T-helper 17 cell (primary cell): ENCODE measurements around the gene ACTL8. TPM values are rescaled to one million over a fixed set of nuclear protein-coding genes. Genes with fewer than 3 reads are reported as not detected.

Experiments
- ATAC-seq: fragments of 150-1000 bp; cut with Tn5 transposase; 2 replicates; pipeline ENCODE4 v1.10.0; 2021; ENCODE audit warnings: mild to moderate bottlenecking, moderate library complexity
- DNase-seq, 3 donors: peaks; one replicate each; pipeline versions ENCODE4 v3.0.0 to v3.0.0-alpha.2; 2020 to 2021
- H3K9me3 ChIP-seq: one replicate; pipeline ENCODE4 v1.7.0; 2013; ENCODE audit warnings: low read length, mild to moderate bottlenecking; ENCODE audit not compliant: control insufficient read depth, poor library complexity, severe bottlenecking
- H3K27ac Mint-ChIP-seq: one replicate; pipeline ENCODE4 v1.8.0; 2022; ENCODE audit warnings: mild to moderate bottlenecking, moderate library complexity, mixed read lengths
- H3K27me3 Mint-ChIP-seq: one replicate; pipeline ENCODE4 v1.8.0; 2022; ENCODE audit warnings: mixed read lengths
- H3K36me3 Mint-ChIP-seq: one replicate; pipeline ENCODE4 v1.8.0; 2022; ENCODE audit warnings: low read depth, mixed read lengths
- H3K4me1 Mint-ChIP-seq: one replicate; pipeline ENCODE4 v1.8.0; 2022; ENCODE audit warnings: mild to moderate bottlenecking, mixed read lengths
- H3K4me3 Mint-ChIP-seq: one replicate; pipeline ENCODE4 v1.8.0; 2022; ENCODE audit warnings: mild to moderate bottlenecking, moderate library complexity, mixed read lengths
- total RNA-seq, 4 donors: library from RNA in 2 of 4; stranded (reverse) in 2 of 4; gene quantifications; one replicate each; pipeline ENCODE4 v1.2.3 and lab custom pipeline; 2022 to 2026

The ACTL8 gene
- total RNA-seq, 2 donors from 2014 or later: not detected

GRCh38 chr1:17853241-17853935, 98.3 kb downstream of the ACTL8 start:
- ATAC-seq: no peak
- H3K27ac Mint-ChIP-seq: no peak overlapping the region
- no peaks in the 10 kb centered on the region for H3K36me3 Mint-ChIP-seq
- H3K27me3 Mint-ChIP-seq: peaks cover 12% of the 10 kb centered on the region
- H3K4me1 Mint-ChIP-seq: no peaks in the 10 kb centered on the region
- no peaks in the 10 kb centered on the region for H3K9me3 ChIP-seq
- no peak overlapping the region for H3K4me3 Mint-ChIP-seq
- DNase-seq: no peak

DNA sequence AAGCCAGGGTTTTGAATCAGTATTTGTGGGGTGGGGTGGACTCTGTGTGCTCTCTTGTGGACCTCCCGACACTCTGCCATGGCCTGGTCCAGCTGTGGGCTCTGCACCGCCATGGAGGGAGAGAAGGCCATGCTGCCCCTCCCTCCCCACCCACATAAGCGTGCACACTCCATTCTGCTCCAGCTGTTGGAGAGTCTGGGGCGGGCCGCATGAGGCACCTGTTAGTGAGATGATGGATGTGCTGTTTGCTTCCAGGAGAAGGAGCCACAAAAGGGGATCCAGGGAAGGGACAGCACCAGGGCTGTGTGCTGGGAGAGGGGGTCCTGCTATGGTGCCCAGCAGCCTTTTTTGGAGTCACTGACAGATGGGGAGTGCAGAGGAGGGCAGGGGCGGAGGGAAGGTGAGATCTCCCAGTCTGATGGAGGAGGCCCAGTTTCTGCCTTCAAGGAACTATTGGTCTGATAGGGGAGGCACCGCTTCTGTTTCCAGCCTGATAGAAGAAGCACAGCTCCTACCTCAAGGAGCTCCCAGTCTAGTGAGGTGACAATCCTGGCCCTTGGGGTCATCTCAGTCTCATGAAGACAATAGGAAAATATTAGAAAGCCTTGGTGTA, 101.5 kb downstream of the ACTL8 start:
- no peak for ATAC-seq

DNA sequence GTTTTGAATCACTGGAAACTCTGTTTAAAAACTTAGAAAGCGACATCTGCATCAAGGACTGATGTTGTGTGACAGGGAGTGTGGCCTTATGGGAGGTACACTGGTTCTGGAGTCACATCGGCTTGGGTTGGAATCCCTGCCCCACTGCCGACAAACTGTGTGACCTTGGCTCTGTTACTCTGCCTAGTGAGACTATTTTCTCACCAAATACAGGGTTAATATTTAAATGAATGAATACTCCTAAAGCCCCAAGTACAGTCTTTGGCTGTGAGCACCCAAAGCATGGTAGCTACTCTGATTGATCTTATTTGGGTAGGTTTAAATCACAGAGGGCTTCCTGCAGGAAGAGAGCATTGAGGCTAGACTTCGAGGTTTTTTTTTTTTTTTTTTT, 102.0 kb downstream of the ACTL8 start:
- Mint-ChIP-seq H3K27me3 (peaks cover 14% of the 10 kb centered on the region), H3K4me1 (no peaks in the 10 kb centered on the region), H3K4me3 (no peak overlapping the region), H3K36me3 (no peaks in the 10 kb centered on the region), H3K27ac (no peak overlapping the region)
- DNase-seq: no peak
- no peak for ATAC-seq
- H3K9me3 ChIP-seq: no peaks in the 10 kb centered on the region

More for the DNA sequence above, 101.5 kb downstream of the ACTL8 start:
- no peaks in the 10 kb centered on the region for H3K9me3 ChIP-seq
- Mint-ChIP-seq H3K27ac (no peak overlapping the region), H3K4me3 (no peak overlapping the region), H3K27me3 (peaks cover 14% of the 10 kb centered on the region), H3K4me1 (no peaks in the 10 kb centered on the region), H3K36me3 (no peaks in the 10 kb centered on the region)
- DNase-seq: no peak

GRCh38 chr1:17857996-17858395, 102.9 kb downstream of the ACTL8 start:
- H3K4me3 Mint-ChIP-seq: no peak overlapping the region
- no peaks in the 10 kb centered on the region for H3K9me3 ChIP-seq
- H3K27me3 Mint-ChIP-seq: peaks cover 14% of the 10 kb centered on the region
- no peak overlapping the region for H3K27ac Mint-ChIP-seq
- DNase-seq: no peak
- no peaks in the 10 kb centered on the region for H3K36me3 Mint-ChIP-seq
- H3K4me1 Mint-ChIP-seq: no peaks in the 10 kb centered on the region
- no peak for ATAC-seq

DNA sequence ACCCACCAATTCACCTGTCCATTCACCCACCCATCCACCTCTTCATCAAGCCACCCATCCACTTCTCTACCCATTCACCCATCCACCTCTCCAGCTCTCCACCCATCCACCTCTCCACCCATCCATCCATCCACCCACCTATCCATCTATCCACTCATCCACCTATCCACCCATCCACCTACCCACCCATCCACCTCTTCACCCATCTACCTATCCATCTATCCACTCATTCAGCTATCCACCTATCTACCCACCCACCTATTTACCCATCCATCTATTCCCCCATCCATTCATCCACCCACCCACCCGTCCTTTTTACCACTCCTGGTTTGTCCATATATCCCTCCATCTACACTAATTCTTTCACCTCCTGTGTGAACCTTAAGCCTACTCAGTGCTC, 105.7 kb downstream of the ACTL8 start:
- DNase-seq (no peak), ATAC-seq (no peak)
- H3K4me1 Mint-ChIP-seq: no peaks in the 10 kb centered on the region
- H3K9me3 ChIP-seq: no peaks in the 10 kb centered on the region
- H3K4me3 Mint-ChIP-seq: no peak overlapping the region
- peaks cover 8% of the 10 kb centered on the region for H3K27me3 Mint-ChIP-seq
- no peaks in the 10 kb centered on the region for H3K36me3 Mint-ChIP-seq
- no peak overlapping the region for H3K27ac Mint-ChIP-seq

DNA sequence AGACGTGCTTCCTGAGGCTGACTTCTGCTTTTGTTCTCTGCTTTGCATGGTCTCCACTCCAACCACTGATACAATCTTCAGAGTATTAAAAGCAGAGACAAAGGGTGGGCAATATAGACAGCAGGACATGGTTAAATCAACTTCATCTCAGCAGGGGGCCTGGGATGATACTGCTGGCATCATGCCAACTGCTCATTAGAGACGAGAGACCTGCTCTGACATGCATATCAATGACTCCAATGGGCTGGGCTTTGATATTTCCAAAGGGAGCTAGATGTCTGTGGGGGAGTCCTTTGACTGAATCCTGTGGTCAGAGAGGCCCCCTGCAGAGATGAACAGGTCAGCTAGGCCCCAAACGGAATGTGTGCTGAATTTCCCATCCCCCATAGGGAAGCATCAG, 106.6 kb downstream of the ACTL8 start:
- Mint-ChIP-seq H3K27me3 (peaks cover 10% of the 10 kb centered on the region), H3K4me3 (no peak overlapping the region), H3K4me1 (no peaks in the 10 kb centered on the region), H3K27ac (no peak overlapping the region), H3K36me3 (no peaks in the 10 kb centered on the region)
- ATAC-seq (no peak), DNase-seq (no peak)
- H3K9me3 ChIP-seq: no peaks in the 10 kb centered on the region

DNA sequence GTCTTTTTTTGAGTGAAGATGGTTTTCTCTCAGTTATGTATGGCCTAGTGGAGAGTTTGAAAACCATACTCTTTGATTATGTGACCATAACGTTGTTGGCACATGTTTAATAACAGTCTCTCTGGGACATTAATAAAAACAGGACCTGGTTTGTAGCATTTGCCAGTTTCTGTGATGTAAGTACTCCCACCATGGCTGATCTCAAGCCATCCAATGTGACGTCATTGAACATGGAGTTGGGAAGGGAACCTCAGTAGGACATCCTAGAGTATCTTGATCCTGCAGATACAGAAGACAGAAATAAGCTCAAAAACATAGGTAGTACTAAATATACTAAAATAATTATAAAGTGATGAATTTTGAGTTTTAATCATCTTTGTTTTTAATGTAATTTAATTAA, 107.0 kb downstream of the ACTL8 start:
- no peak for DNase-seq
- Mint-ChIP-seq H3K27me3 (peaks cover 10% of the 10 kb centered on the region), H3K36me3 (no peaks in the 10 kb centered on the region), H3K27ac (no peak overlapping the region), H3K4me1 (no peaks in the 10 kb centered on the region), H3K4me3 (no peak overlapping the region)
- H3K9me3 ChIP-seq: no peaks in the 10 kb centered on the region
- no peak for ATAC-seq

DNA sequence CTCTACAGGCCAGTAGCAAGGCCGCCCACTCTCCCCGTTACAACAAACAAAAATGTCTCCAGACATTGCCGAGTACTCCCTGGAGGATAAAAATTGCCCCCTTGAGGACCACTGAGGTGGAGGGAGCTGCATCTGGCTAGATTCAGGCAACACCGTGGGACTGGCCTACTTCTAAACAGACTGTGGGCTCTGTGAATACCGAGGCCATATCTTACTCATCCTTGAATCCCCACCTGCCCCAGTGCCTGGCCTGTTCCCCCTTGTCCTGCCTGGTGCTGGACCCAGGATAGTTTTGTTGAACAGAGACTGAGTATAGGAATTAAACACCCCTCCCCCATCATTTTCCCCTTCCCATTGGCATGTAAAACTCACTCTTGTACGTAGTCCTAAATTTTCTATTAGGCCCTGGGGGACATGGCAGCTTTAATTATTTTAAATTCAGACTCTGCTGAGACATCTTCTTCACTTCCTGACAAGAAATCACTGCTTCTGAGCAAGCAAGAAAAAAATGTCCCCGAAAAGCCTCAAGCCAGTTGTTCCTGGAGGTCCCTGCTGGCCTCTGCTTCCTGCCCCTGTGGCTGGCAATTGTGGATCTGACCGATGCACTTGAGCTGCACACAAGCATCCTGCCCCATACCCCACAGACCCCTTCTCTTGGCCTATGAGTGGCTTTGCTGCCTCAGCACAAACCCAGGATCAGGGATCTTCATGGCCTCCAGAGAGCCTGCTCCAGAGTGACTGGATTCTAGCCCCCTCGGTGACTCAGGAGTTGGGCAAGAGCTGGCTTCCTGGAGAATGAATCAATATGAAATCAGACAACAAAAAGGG, 111.0 kb downstream of the ACTL8 start:
- no peak for DNase-seq
- H3K27ac Mint-ChIP-seq: peak overlapping the region; percentile 46
- H3K27me3 Mint-ChIP-seq: peaks cover 6% of the 10 kb centered on the region
- no peak overlapping the region for H3K4me3 Mint-ChIP-seq
- no peaks in the 10 kb centered on the region for H3K36me3 Mint-ChIP-seq
- no peak for ATAC-seq
- no peaks in the 10 kb centered on the region for H3K9me3 ChIP-seq
- no peaks in the 10 kb centered on the region for H3K4me1 Mint-ChIP-seq

DNA sequence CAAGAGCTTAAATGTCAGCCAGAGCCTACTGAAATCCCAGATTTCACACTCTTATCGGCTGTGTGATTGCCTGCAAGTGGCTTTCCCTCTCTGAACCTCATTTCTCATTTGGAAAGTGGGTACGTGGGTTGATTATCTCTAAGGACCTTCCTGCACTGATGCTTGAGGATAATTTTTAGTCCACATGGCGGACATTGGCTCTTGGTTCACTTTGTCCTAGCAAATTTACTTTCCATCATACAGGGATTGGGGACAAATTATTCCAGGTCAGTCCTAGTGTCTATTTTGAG, 111.6 kb downstream of the ACTL8 start:
- peaks cover 6% of the 10 kb centered on the region for H3K27me3 Mint-ChIP-seq
- DNase-seq (no peak), ATAC-seq (no peak)
- H3K36me3 Mint-ChIP-seq: no peaks in the 10 kb centered on the region
- H3K4me3 Mint-ChIP-seq: no peak overlapping the region
- no peaks in the 10 kb centered on the region for H3K9me3 ChIP-seq
- no peaks in the 10 kb centered on the region for H3K4me1 Mint-ChIP-seq
- H3K27ac Mint-ChIP-seq: no peak overlapping the region

GRCh38 chr1:17867470-17867869, 112.3 kb downstream of the ACTL8 start:
- H3K4me1 Mint-ChIP-seq: no peaks in the 10 kb centered on the region
- H3K27ac Mint-ChIP-seq: no peak overlapping the region
- H3K27me3 Mint-ChIP-seq: peaks cover 6% of the 10 kb centered on the region
- DNase-seq: no peak
- no peak overlapping the region for H3K4me3 Mint-ChIP-seq
- no peaks in the 10 kb centered on the region for H3K36me3 Mint-ChIP-seq
- ATAC-seq: no peak
- no peaks in the 10 kb centered on the region for H3K9me3 ChIP-seq

GRCh38 chr1:17869815-17870214, 114.7 kb downstream of the ACTL8 start:
- H3K4me1 Mint-ChIP-seq: no peaks in the 10 kb centered on the region
- no peak overlapping the region for H3K4me3 Mint-ChIP-seq
- no peak overlapping the region for H3K27ac Mint-ChIP-seq
- ATAC-seq: no peak
- H3K27me3 Mint-ChIP-seq: peaks cover 12% of the 10 kb centered on the region
- no peak for DNase-seq
- no peaks in the 10 kb centered on the region for H3K9me3 ChIP-seq
- H3K36me3 Mint-ChIP-seq: no peaks in the 10 kb centered on the region

DNA sequence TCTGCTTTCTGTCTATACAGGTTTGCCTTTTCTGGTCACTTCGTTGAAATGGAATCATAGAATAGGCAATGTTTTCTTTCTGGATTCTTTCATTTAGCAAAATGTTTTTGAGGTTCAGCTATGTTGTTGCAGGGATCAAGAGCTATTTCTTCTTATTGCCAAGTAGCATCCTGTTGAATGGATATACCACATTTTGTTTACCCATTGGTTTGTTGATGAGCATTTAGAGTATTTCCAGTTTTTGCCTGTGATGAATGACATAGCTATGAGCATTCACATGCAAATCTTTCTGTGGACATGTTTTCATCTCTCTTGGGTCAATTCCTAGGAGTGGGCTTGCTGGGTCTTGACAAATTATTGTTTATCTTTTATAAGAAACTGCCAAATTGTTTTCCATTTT, 115.5 kb downstream of the ACTL8 start:
- H3K36me3 Mint-ChIP-seq: no peaks in the 10 kb centered on the region
- no peaks in the 10 kb centered on the region for H3K4me1 Mint-ChIP-seq
- no peak overlapping the region for H3K27ac Mint-ChIP-seq
- no peak overlapping the region for H3K4me3 Mint-ChIP-seq
- DNase-seq: no peak
- H3K9me3 ChIP-seq: no peaks in the 10 kb centered on the region
- no peak for ATAC-seq
- H3K27me3 Mint-ChIP-seq: peaks cover 17% of the 10 kb centered on the region

DNA sequence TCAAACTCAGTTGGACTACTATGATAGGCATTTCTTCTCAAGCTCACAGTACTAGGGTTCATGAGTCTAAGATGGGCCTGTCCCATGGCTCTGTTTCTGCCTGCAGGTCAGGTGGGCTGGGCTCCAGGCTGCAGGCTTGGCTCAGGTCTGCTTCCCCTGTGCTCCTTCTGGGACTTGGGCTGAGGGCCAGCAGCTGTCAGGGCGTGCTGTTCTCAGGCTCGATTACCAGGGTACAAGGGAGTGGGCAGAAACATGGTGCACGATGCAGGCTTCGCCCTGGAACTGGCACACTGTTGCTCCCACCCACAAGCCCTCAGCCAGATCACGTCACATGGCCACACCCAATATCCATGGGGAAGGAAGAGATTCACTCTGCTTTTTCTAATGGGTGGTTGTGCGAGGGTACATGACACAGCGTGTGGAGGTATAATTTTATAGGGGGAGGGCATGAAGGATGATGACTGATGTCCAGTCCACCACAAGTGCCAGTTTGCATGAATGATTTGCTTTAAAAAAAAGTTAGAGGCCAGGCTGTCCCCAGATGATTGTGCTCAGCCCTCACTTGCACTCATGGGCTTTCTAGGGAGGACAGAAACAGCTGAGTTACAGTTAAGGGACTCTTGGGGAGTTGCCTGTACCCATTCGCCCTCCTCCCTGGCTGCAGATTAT, 118.0 kb downstream of the ACTL8 start:
- no peak for ATAC-seq
- Mint-ChIP-seq H3K4me3 (no peak overlapping the region), H3K36me3 (no peaks in the 10 kb centered on the region), H3K27ac (no peak overlapping the region), H3K4me1 (no peaks in the 10 kb centered on the region), H3K27me3 (peaks cover 20% of the 10 kb centered on the region)
- no peaks in the 10 kb centered on the region for H3K9me3 ChIP-seq
- DNase-seq: no peak
